Endothelial cell of umbilical vein (primary cell): Measurements from ENCODE around the gene ANO9. TPM values are rescaled to one million over a fixed set of nuclear protein-coding genes. Genes with fewer than 3 reads are reported as not detected.

ENCODE experiments used
- BruUV-seq: library from RNA; stranded (reverse); fragments of 400-500 nt; replicated peaks from 2 replicates; lab custom pipeline; 2021; lab: Mats Ljungman, UMichigan
- CTCF ChIA-PET: fragments of 300-600, 350-600 bp; sonication (Branson Sonifier 250); formaldehyde crosslinking; loops from one replicate; lab custom pipeline; 2021; ENCODE audit warnings: antibody characterized with exemption, inconsistent platforms; lab: Charles Lee
- POLR2A ChIA-PET: fragments of 300-600, 350-600 bp; sonication (Branson Sonifier 250); formaldehyde crosslinking; loops from one replicate; lab custom pipeline; 2021; ENCODE audit warnings: antibody characterized with exemption, inconsistent platforms; lab: Charles Lee
- DNase-seq: peaks from one replicate; pipeline ENCODE4 v3.0.0-alpha.2; 2011; ENCODE audit warnings: low read depth, low spot score
- FAIRE-seq: peaks from 2 replicates; lab custom pipeline; 2011; peaks lifted over from hg19 to GRCh38; lab: Jason Lieb, UNC
- H2AFZ ChIP-seq: 2 replicates; pipeline ENCODE4 v1.6.0; 2012; ENCODE audit warnings: low read depth, low read length, control low read depth, inconsistent platforms
- H3K27ac ChIP-seq: 2 replicates; pipeline ENCODE4 v1.5.1; 2011; ENCODE audit warnings: low read depth, mild to moderate bottlenecking, control low read depth, low read length, moderate library complexity; ENCODE audit not compliant: insufficient read depth
- H3K27me3 ChIP-seq, 2 experiments: 2 replicates each; pipeline versions ENCODE4 v1.6.0 to v1.6.1; 2011; ENCODE audit warnings: low read length in 2 of 2, mixed read lengths in 1 of 2; ENCODE audit not compliant: control insufficient read depth in 2 of 2, insufficient read depth in 2 of 2
- H3K36me3 ChIP-seq, 2 experiments: 2 replicates in 1 of 2; 3 replicates in 1 of 2; pipeline ENCODE4 v1.5.1; 2011; ENCODE audit warnings: low read length in 2 of 2, mild to moderate bottlenecking in 1 of 2, moderate library complexity in 1 of 2; ENCODE audit not compliant: control insufficient read depth in 2 of 2, insufficient read depth in 2 of 2; ENCODE audit errors: extremely low read depth in 1 of 2
- H3K4me1 ChIP-seq: 3 replicates; pipeline ENCODE4 v1.5.1; 2011; ENCODE audit warnings: mild to moderate bottlenecking, low read length; ENCODE audit not compliant: control insufficient read depth, insufficient read depth; ENCODE audit errors: extremely low read depth
- H3K4me2 ChIP-seq: 2 replicates; pipeline ENCODE4 v1.6.1; 2011; ENCODE audit warnings: low read length, control low read depth, mixed read lengths; ENCODE audit not compliant: insufficient read depth
- H3K4me3 ChIP-seq, 3 experiments: fragments of 200-600 bp in 1 of 3; sonication (generic), shearing (Covaris generic) in 1 of 3; replicated peaks in 1 of 3; 2 replicates each; pipeline ENCODE4 v1.5.1; 2011 to 2016; ENCODE audit warnings: control low read depth in 3 of 3, low read length in 3 of 3, mild to moderate bottlenecking in 2 of 3, inconsistent platforms in 1 of 3, low read depth in 1 of 3, moderate library complexity in 1 of 3; ENCODE audit not compliant: insufficient read depth in 1 of 3
- H3K79me2 ChIP-seq: 2 replicates; pipeline ENCODE4 v1.6.0; 2012; ENCODE audit warnings: low read length, inconsistent platforms; ENCODE audit not compliant: control insufficient read depth, insufficient read depth
- H3K9ac ChIP-seq: replicated peaks from 2 replicates; pipeline ENCODE3; 2011; ENCODE audit warnings: low read length, control low read depth; ENCODE audit not compliant: insufficient read depth; ENCODE audit errors: extremely low read depth
- H3K9me1 ChIP-seq: replicated peaks from 3 replicates; pipeline ENCODE4 v1.6.0; 2011; ENCODE audit warnings: mild to moderate bottlenecking, low read length; ENCODE audit not compliant: control insufficient read depth, insufficient read depth; ENCODE audit errors: extremely low read depth
- H3K9me3 ChIP-seq: replicated peaks from 2 replicates; pipeline ENCODE4 v1.5.1; 2012; ENCODE audit warnings: low read length, inconsistent platforms; ENCODE audit not compliant: control insufficient read depth, insufficient read depth
- H4K20me1 ChIP-seq: replicated peaks from 2 replicates; pipeline ENCODE3; 2011; ENCODE audit warnings: mild to moderate bottlenecking, low read length; ENCODE audit not compliant: control insufficient read depth, insufficient read depth; ENCODE audit errors: extremely low read depth
- CTCF ChIP-seq, 2 donors: IDR thresholded peaks; 1 replicate in 1 of 2; 2 replicates in 1 of 2; pipeline ENCODE4 v1.5.1; 2011; ENCODE audit warnings: low read length in 2 of 2, mild to moderate bottlenecking in 2 of 2, moderate library complexity in 2 of 2, control low read depth in 1 of 2, inconsistent platforms in 1 of 2, low read depth in 1 of 2; ENCODE audit not compliant: insufficient read depth in 1 of 2; ENCODE audit errors: extremely low read depth in 1 of 2
- EZH2 ChIP-seq: IDR thresholded peaks from 2 replicates; pipeline ENCODE4 v1.6.1; 2012; ENCODE audit warnings: borderline replicate concordance, low read depth, mild to moderate bottlenecking, moderate library complexity, low read length, inconsistent platforms; ENCODE audit not compliant: severe bottlenecking
- FOS ChIP-seq: IDR thresholded peaks from 2 replicates; pipeline ENCODE4 v1.6.1; 2011; ENCODE audit warnings: mild to moderate bottlenecking, low read length, moderate library complexity, borderline replicate concordance; ENCODE audit not compliant: insufficient read depth
- GATA2 ChIP-seq: IDR thresholded peaks from 2 replicates; pipeline ENCODE4 v1.7.0; 2011; ENCODE audit warnings: low read depth, mild to moderate bottlenecking, moderate library complexity, mixed read lengths, low read length; ENCODE audit not compliant: insufficient read length, insufficient read depth
- JUN ChIP-seq: IDR thresholded peaks from 2 replicates; pipeline ENCODE4 v1.6.1; 2011; ENCODE audit warnings: borderline replicate concordance, low read depth; ENCODE audit not compliant: insufficient read length, insufficient read depth
- MAX ChIP-seq: IDR thresholded peaks from 2 replicates; pipeline ENCODE4 v1.6.1; 2011; ENCODE audit not compliant: insufficient read depth, insufficient read length
- MYC ChIP-seq: IDR thresholded peaks from one replicate; pipeline ENCODE4 v1.6.1; 2011; ENCODE audit warnings: mild to moderate bottlenecking, low read depth, low read length
- POLR2A ChIP-seq: IDR thresholded peaks from 2 replicates; pipeline ENCODE4 v1.6.1; 2012; ENCODE audit warnings: low read depth, mild to moderate bottlenecking, control low read depth, low read length
- POLR2AphosphoS5 ChIP-seq: IDR thresholded peaks from 2 replicates; pipeline ENCODE4 v1.6.1; 2012; ENCODE audit warnings: low read depth, mild to moderate bottlenecking, control low read depth, low read length, moderate library complexity; ENCODE audit not compliant: insufficient read depth
- dilution Hi-C: fragments of 300-500 bp; cut with MboI; formaldehyde crosslinking; loops from one replicate; pipeline ENCODE4 v1.15.0; 2019; ENCODE audit warnings: low sequenced_read_pairs; ENCODE audit not compliant: extremely low pct_ligation_motif_present
- intact Hi-C: fragments of 100-400 bp; cut with micrococcal nuclease; formaldehyde crosslinking; loops from one replicate; pipeline ENCODE4 v1.10.0; 2022
- polyA plus RNA-seq, 4 experiments: library from polyadenylated mRNA; depleted of rRNA in 3 of 4; stranded (reverse) in 3 of 4; unstranded in 1 of 4; fragments of >200 nt; gene quantifications; 2 replicates each; pipeline versions ENCODE4 v1.2.1 to v1.2.3, GENCODE V29; 2011 to 2012; ENCODE audit warnings: missing spikeins in 1 of 4
- total RNA-seq: library from RNA; stranded (reverse); gene quantifications from 2 replicates; pipeline ENCODE4 v1.2.3, GENCODE V29; 2021

ANO9 gene
- total and polyA plus RNA-seq, 2 donors (not counting 3 experiments of a cell fraction or from before 2014, with no cell fraction given): 0.23 TPM; not detected in 1

GRCh38 chr11:456533-456932 is 14.7 kb upstream of the ANO9 start:
- intact Hi-C loops (no loop called here), dilution Hi-C loops (no loop called here)
- Histone ChIP-seq H3K9me1 (no peaks in the 10 kb centered on the region), H3K27ac (no peak overlapping the region), H3K9ac (no peak overlapping the region), H4K20me1 (no peaks in the 10 kb centered on the region), H3K79me2 (peaks cover 53% of the 10 kb centered on the region), H3K27me3 (no peaks in the 10 kb centered on the region), H3K9me3 (no peaks in the 10 kb centered on the region), H3K36me3 (peaks cover 0 to 27% of the 10 kb centered on the region in 2 experiments), H3K4me1 (peaks cover 2% of the 10 kb centered on the region), H3K4me2 (no peak overlapping the region), H2AFZ (no peak overlapping the region), H3K4me3 (no peak overlapping the region)
- POLR2A ChIA-PET: no interaction called here
- FAIRE-seq (no peak), DNase-seq (no peak)
- CTCF ChIA-PET: interaction anchor here (1.7 kb wide), 1 partner anchor 9 kb away, joined by 5 read pairs; no protein-coding TSS in a partner anchor
- no peak for TF ChIP-seq EZH2
- TF ChIP-seq FOS: no peak
- TF ChIP-seq CTCF (IDR thresholded peaks at IDR 0.05; ENCODE audit: extremely low read depth in 1 of 2, insufficient read depth in 1 of 2, low read depth in 1 of 2, low read length in 2 of 2): no peak
- TF ChIP-seq POLR2A: no peak
- BruUV-seq: no TSS peak

GRCh38 chr11:455566-456147 is 13.8 kb upstream of the ANO9 start:
- H3K27ac ChIP-seq: no peak overlapping the region
- BruUV-seq: no TSS peak
- DNase-seq (no peak), FAIRE-seq (no peak)
- peaks cover 58% of the 10 kb centered on the region for H3K79me2 ChIP-seq
- no peaks in the 10 kb centered on the region for H4K20me1 ChIP-seq
- TF ChIP-seq GATA2 (no peak), FOS (no peak), CTCF (IDR thresholded peaks at IDR 0.05; ENCODE audit: extremely low read depth in 1 of 2, insufficient read depth in 1 of 2, low read depth in 1 of 2, low read length in 2 of 2) (no peak), EZH2 (no peak), POLR2AphosphoS5 (no peak), MAX (no peak), JUN (no peak), MYC (no peak), POLR2A (no peak)
- H3K9me1 ChIP-seq: no peaks in the 10 kb centered on the region
- no peak overlapping the region for H3K4me3 ChIP-seq
- no peaks in the 10 kb centered on the region for H3K27me3 ChIP-seq
- ChIA-PET POLR2A (no interaction called here), CTCF (interaction anchor here (1.7 kb wide), 1 partner anchor 10 kb away, joined by 5 read pairs; no protein-coding TSS in a partner anchor)
- H3K4me1 ChIP-seq: peaks cover 8% of the 10 kb centered on the region
- H3K36me3 ChIP-seq: peaks cover 0 to 24% of the 10 kb centered on the region in 2 experiments
- no peaks in the 10 kb centered on the region for H3K9me3 ChIP-seq
- no peak overlapping the region for H3K4me2 ChIP-seq
- no peak overlapping the region for H2AFZ ChIP-seq
- dilution Hi-C loops (no loop called here), intact Hi-C loops (no loop called here)
- H3K9ac ChIP-seq: no peak overlapping the region
